NCI-H1048 (cell line): Measurements from ENCODE around the gene TUFM.
"Not testable (repeated sequence)": the region's sequence is repeated elsewhere in the genome, so short reads cannot be mapped to it uniquely, and the experiment has no call there.

Experiments
- DNase-seq: peaks from one replicate; lab custom pipeline; 2025; lab: John Stamatoyannopoulos, UW

TUFM gene

GRCh38 chr16:28875134-28876018 is 29.2 kb upstream of the TUFM start:
- no peak for DNase-seq

GRCh38 chr16:28874406-28874805 is 28.3 kb upstream of the TUFM start:
- no peak for DNase-seq

- no peak for DNase-seq
Observed at GRCh38 chr16:28873543-28874201, 27.5 kb upstream of the TUFM start.

- no peak for DNase-seq
Observed at GRCh38 chr16:28872952-28873351, 26.8 kb upstream of the TUFM start.

- DNase-seq, result no peak
Observed at GRCh38 chr16:28869201-28869600, 23.1 kb upstream of the TUFM start.

GRCh38 chr16:28867646-28868045 is 21.5 kb upstream of the TUFM start:
- not testable (repeated sequence) for DNase-seq

- no peak for DNase-seq
Observed at GRCh38 chr16:28867241-28867640, 21.1 kb upstream of the TUFM start.

- no peak for DNase-seq
Observed at GRCh38 chr16:28866454-28866804, 20.3 kb upstream of the TUFM start.

GRCh38 chr16:28865722-28866453 is 19.7 kb upstream of the TUFM start:
- no peak for DNase-seq

GRCh38 chr16:28865001-28865688 is 19.0 kb upstream of the TUFM start:
- no peak for DNase-seq

GRCh38 chr16:28863929-28864793 is 18.0 kb upstream of the TUFM start:
- no peak for DNase-seq

GRCh38 chr16:28859326-28859725 is 13.2 kb upstream of the TUFM start:
- no peak for DNase-seq

GRCh38 chr16:28858421-28858820 is 12.3 kb upstream of the TUFM start:
- DNase-seq, result no peak

- DNase-seq, result no peak
Observed at GRCh38 chr16:28846933-28847273, 755 bp upstream of the TUFM start.

GRCh38 chr16:28845761-28846079 is 428 bp downstream of the TUFM start:
- DNase-seq, result no peak

GRCh38 chr16:28845293-28845692 is 855 bp downstream of the TUFM start:
- peak; percentile 6 for DNase-seq

GRCh38 chr16:28844226-28844885 is 1.8 kb downstream of the TUFM start:
- no peak for DNase-seq

GRCh38 chr16:28843766-28844165 is 2.4 kb downstream of the TUFM start:
- DNase-seq, result no peak

- no peak for DNase-seq
Observed at GRCh38 chr16:28842696-28843095, 3.5 kb downstream of the TUFM start.

GRCh38 chr16:28839899-28840298 is 6.2 kb downstream of the TUFM start:
- no peak for DNase-seq
